GM21737 (cell line): ENCODE data around the gene TTLL5.
"Not testable (repeated sequence)": the region's sequence is repeated elsewhere in the genome, so short reads cannot be mapped to it uniquely, and the experiment has no call there.

ENCODE experiments used
- ATAC-seq: cut with Tn5 transposase; IDR thresholded peaks from one replicate; pipeline ENCODE4 v1.9.1; 2021; ENCODE audit warnings: mild to moderate bottlenecking, moderate library complexity; ENCODE audit not compliant: unreplicated experiment

Gene TTLL5

DNA sequence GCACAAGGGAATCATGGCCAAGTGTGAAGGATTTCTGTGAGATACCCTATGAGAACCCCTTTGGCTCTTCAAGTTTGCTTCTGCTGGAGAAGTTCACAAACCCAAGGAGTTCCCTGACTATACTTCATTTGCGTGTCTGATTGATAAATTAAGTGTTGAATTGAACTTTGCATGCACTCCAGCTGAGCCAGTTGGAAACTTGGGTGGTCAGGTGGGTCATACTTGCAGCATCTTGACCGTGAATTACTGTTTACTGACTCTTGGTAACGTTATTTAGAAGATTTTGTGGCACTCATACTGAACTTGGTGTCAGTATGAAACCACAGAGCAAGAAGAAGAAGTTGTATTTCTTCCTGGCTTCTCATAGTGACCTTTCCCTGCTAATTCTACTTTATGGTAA, 243.3 kb downstream of the TTLL5 start:
- no peak for ATAC-seq

DNA sequence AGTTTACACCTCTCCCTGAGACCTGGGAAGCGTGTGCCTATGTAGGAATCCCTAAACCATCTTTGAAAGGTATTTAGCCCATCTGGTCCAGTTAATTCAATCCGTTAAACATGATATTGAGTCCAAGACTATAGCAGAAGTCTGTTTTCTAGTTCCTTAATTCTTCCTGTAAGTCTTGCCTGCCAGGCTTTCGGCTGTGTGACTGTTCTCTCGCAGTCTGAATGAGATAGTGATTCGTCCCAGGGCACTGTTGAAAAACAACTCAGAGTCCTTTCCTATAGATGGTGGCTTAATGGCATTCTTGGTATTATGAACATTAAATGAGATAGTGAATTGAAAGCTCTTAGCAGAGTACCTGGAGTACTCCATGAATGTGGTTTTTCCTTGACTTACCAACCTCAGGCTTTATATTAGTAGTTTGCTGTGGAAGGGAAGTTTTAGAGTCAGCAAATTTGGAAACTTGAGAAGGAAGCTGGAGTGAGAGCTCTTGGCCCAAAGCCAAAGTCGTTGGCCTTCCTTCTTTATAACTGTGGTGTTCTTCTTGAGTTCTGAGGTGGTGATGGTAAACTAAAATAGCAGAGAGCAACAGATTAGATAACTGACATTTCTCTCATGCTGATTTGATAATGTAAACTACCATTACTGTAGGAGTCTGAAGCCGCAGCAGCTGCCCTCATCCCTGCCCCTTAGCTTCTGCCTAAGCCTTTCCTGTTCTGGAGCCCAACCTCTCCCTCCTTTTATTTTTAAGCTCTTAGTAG, 244.3 kb downstream of the TTLL5 start:
- ATAC-seq, result no peak

DNA sequence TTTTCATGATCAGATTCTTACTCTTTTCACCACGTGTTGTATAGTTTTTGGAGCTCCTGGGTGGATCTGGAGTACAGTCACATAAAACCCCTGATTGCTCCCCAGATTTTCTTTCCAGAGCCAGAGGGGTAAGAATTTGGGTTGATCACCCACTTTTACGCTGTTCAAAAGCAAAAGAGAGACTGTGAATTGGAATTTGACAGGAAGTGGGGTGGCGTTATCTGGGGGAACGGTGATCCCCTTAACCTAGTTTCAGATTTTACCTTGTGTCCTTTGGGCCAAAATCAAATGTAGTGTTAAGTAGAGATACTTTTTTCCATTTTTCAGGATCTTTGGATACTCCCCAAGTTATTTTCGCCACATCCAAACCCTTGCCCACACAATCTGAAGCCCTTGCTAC, 245.2 kb downstream of the TTLL5 start:
- ATAC-seq, result no peak

DNA sequence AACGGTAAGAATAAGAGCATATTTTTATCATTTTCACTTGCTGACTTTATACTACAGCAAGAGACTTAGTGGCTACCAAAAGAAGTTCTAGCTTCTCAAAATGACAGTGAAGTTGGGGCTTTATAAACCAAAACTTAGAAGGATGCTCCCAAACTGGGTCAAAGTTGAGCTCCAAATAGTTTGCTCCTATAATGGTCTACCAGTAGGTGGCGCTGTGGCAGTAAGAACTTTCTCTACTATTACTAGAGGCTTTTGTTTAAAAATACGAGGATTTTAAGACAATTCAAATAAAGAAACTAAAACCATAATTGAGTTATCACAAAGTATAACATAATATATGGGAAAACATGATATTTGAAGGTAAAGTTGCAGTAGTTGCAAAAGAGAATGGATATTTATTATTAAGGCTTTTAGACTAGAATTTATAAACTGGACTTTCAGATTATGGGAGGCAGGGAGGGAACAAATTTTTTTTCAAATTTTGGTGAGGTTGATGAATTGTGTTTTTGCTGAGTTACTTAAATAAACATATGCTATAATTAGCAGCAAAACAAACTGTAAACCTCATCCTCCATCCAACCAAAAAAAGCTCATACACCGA, 245.7 kb downstream of the TTLL5 start:
- ATAC-seq, result no peak

DNA sequence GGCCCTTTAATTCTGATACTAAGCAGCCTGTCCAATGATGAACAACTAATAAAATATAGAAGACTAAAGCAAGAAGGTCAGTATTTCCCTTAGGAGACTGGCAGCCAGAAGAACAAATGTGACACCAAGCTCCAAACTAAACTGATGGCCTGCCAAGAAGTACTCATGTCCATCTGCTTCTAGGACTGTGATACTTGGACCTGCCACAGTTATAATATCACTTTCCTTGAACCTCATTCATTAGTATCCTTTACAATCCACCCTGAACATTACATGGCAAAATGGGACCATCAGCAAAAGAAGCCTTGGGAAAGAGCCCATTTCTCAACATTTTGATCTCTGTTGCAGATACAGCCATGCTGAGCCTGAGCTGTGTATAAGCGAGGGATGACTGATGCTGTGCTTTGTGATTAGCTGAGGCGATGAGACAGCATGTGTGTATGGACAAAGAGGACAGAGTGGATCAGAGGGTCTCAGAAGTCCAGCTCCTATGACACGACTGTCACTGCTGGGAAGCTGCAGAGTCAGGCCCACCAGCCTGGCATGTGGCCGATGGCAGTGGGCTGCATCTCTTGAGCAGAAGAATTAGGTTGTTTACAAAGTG, 246.8 kb downstream of the TTLL5 start:
- no peak for ATAC-seq

DNA sequence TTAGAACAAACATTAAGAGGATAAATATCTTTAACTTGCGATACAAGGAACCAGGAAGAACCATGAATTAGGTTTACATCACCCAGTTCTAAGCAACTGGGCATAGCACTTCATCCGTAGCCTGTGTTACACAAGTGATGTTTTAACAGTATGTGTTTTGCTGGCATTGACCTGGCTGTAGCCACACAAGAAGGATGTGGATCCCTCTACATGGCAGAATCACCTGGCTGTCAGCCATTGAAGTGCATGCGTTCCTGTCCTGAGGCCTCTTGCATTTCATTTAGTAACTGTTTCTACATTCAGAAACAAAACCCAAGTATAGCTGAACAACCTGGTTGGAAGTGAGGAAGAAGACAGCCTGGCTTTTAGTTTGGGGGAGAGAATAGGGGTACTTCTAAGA, 248.6 kb downstream of the TTLL5 start:
- ATAC-seq, result no peak

DNA sequence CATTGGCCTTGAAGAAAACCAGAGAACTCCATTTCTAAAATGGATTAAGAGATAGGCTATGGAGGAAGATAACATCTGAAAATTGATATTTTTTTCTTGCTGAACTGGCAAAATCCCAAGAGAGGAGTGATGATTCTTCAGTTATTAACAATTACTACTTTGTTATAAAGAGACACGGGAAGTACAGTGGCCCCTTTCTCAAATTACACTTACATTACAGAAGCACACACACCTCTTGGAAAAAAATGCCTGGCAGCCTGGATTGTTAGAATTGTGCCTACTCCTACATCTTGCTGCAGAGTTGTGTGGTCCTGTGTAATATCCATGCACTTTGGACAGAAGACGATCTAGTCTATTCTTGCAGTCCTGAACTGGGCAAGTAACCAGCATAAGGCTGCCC, 249.0 kb downstream of the TTLL5 start:
- ATAC-seq, result no peak

DNA sequence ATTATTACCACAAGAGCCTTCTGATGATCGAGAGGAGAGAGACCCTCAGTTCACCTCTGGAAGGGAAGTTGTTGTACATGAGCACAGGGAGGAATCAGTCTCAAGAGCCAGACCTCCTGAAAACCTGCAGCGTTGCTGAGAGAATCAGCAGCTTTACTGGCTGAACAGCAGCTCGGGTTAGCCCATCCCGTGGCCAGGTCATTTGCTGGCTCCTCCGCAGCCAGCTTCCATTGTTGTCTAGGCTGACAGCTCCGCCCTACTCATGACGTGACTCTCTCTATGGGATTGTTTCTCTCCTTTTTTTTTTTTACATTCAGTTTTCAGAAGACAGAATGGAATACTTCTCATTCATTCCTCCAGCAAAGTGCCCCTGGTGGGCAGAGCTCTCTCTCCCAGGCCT, 250.8 kb downstream of the TTLL5 start:
- ATAC-seq, result no peak

DNA sequence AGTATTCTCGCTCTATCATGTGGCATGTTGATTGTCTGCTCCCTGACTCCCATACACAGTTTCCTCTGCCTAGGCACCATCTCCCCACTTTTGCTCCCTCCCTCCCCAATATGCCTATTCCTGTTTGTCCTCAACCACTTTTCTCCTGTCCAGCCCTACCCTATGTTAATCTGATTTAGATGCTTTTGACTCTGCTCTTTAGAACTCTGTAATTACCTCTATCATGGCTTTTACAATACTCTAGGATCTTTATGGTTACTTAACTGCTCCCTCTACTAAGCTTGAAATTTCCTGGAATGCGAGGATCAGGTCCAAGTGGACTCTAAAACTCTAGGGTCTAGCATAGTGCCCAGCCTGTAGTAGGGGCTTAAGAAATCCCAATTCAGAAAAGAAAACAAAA, 252.1 kb downstream of the TTLL5 start:
- no peak for ATAC-seq

DNA sequence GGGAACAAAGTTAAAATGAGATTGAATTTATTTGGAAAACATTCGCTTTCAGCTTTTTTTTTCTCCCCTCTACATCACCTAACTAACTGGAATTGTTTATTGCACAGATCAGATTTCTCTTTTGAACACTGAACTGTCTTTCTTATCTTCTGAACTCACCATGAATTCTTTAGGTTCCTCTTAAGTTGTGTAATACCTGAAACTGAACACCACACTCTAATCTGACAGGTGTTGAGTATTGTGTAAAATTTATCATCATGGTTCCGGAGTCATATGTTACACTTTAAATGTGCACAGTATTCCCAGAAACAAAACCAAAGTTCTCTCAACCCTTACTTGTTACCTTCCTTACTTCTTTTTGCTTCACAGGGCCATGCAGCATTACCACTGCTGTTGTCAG, 254.0 kb downstream of the TTLL5 start:
- ATAC-seq, result no peak

DNA sequence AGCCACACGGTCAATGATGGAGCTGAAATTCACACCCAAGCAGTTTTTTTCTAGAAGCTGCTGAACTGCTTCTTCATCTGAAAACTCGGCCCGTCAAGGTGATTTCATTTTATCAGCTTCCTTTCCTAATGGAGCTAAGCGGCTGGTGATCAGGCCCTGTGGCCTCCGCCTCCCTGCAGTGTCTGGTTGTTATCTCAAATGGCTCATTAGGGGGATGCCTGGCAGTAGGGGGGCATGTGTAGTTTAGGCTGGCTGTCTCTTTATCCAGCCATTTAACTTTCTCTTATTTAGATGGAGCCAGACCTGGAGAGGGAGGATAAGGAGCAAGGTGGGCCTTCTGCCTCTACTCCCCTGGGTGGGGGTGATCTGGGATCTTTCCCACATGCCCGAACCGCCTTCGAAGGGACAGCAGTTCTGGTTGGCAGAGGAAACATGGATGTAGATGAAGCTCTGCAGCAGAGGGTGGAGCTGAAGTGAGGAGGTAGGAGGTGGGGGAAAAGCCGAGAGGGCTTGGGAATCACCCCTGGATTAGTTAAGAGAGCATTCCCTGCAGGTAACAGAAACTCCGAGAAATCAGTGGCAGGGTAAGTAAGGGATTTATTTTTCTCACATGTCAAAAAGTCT, 256.4 kb downstream of the TTLL5 start:
- ATAC-seq, result no peak

DNA sequence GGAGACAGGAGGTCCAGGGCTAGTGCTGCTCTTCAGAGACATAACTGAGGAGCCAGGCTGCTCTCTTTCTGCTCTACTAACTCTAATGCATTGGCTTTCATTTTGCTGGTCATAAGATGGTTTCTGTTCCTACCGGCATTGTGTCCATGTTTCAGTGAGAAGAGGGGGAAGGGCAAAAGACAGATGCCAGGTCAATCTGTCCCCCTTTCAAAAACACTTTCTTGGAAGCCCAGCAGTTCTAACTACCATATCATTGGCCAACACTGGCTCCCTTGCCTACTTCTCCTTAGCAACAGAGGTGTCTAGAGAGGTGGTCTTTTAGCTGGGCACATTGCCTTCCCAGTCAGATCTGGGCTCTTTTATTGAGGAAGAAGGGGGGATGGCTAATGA, 256.9 kb downstream of the TTLL5 start:
- no peak for ATAC-seq

DNA sequence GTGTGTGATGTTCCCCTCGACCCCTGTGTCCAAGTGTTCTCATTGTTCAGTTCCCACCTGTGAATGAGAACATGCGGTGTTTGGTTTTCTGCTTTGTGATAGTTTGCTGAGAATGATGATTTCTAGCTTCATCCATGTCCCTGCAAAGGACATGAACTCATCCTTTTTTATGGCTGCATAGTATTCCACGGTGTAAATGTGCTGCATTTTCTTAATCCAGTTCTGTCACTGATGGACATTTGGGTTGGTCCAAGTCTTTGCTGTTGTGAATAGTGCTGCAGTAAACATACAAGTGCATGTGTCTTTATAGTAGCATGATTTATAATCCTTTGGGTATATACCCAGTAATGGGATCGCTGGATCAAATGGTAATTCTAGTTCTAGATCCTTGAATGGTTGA, 259.4 kb downstream of the TTLL5 start:
- not testable (repeated sequence) for ATAC-seq

DNA sequence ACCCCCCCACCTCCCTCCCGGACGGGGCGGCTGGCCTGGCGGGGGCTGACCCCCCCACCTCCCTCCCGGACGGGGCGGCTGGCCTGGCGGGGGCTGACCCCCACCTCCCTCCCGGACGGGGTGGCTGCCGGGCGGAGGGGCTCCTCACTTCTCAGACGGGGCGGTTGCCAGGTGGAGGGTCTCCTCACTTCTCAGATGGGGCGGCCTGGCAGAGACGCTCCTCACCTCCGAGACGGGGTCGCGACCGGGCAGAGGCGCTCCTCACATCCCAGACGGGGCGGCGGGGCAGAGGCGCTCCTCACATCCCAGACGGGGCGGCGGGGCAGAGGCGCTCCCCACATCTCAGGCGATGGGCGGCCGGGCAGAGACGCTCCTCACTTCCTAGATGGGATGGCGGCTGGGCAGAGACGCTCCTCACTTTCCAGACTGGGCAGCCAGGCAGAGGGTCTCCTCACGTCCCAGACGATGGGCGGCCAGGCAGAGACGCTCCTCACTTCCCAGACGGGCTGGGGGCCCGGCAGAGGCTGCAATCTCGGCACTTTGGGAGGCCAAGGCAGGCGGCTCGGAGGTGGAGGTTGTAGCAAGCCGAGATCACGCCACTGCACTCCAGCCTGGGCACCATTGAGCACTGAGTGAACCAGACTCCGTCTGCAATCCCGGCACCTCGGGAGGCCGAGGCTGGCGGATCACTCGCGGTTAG, 264.2 kb downstream of the TTLL5 start:
- ATAC-seq, result not testable (repeated sequence)

DNA sequence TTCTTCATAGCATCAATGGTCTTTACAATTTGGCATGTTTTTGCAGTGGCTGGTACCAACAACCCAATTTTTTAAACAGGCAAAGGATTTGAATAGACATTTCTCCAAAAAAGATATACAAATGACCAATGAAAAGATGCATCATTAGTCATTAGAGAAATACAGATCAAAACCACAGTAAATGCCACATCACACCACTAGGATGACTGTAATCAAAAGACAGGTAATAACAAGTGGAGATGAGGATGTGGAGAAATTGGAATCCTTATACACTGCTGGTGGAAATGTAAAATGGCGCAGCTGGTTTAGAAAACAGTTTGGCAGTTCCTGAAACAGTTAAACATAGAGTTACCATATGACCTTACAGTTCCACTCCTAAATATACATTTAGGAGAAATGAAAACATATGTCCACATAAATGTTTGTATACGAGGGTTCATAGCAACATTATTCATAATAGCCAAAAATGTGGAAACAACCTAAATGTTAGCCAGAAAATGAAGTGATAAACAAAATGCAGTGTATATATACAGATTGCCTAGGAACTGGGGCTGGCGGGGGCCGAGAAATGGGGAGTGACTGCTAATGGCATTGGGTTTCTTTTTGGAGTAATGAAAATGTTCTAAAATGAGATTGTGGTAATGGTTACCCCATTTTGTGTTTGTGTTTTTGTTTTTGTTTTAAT, 265.5 kb downstream of the TTLL5 start:
- no peak for ATAC-seq

DNA sequence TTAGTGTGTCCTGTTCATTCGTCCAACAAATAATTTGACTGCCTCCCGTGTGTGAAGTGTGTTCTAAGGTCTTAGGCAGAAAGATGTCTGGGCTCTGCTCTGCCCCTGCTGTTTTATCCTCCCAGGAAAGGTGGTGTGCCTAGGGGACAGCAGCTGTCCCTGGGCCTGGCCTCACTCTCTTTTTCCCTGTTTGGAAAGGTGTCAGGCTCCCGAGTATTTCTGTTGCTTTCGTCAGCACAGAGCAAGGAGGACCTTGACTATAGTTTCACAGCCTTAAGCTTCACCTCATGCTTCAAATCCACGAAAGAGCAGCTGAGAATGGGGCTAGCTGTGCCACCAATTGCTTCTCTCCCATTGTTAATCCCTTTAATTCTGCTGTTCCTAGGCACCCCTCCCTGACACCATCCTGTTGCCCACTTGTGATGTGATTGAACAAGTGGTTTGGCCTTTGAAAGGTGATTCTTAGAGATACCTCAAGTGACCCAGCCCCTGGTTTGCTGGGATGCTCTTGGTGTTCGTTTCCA, 266.6 kb downstream of the TTLL5 start:
- ATAC-seq, result no peak

DNA sequence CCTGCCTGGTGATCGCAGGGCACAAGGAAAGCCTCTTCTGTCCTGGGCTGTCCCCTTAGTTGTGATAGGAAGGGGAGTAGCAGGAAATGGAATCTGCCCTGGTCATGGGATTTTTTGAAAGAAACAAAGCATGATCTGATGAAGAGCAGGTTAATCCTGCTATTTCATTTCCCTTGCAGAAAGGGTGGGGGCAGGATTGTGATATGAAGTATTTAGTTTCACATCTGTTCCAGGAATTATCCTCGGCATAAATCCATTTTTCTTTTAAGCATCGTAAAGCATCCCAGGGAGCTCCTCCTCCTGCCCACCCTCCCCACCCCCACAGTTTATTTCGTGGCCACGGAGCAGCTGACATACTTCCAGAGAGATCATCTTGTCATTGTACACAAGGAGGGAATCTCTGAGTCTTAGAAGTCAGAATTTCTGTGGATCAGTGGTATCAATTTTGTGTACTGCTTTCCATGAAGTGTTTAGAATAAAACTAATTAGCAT, 267.7 kb downstream of the TTLL5 start:
- no peak for ATAC-seq

DNA sequence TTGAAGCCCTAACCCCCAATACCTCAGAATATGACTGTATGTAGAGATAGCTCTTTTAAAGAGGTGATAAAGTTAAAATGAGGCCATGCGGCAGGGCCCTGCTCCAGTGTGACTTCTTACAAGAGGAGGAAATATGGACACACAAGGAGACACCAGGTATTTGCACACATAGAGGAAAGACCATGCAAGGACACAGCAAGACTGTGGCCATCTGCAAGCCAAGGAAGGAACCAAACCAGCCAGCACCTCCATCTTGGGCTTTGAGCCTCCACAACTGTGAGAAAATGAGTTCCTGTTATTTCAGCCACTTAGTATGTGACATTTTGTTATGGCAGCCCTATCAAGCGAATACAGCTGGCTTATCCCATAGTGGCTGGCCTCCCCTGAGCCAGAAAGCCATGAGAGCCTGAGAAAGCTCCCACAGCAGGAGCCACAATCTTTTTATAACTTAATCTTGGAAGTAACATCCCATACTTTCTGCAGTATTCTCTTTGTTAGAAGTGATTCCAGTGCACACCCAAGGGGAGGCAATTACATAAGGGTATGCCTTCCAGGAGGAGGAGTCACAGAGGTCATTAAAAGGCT, 272.8 kb downstream of the TTLL5 start:
- ATAC-seq, result no peak

DNA sequence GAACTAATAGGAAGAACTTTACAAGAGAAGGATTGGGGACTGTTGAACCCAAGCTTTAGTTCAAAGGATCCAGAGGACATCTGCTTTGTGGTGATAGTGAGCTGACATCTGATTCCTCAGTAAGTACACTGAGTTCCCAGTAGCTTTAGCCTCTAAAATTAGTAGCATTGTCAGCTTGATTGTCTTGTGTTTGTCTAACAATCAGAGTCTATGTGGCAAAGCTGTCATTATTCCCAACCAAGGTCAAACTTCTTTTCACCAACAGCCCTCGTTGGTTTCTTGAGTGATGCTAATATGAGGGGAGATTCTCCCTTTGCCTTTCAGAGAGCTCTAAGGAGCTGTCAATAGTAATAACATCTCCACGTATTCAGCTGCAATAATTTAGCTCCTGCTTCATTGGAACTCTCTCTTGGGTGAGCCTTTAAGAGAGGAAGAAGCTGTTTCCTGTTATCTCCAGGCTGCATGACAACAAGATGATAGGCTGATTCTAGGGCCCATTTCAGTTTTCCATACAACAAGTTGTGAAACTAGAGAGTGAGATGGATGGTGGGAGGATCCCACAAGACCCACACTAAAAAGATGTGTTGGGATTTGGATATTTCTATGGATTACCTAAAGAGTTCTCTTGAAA, 274.1 kb downstream of the TTLL5 start:
- no peak for ATAC-seq

DNA sequence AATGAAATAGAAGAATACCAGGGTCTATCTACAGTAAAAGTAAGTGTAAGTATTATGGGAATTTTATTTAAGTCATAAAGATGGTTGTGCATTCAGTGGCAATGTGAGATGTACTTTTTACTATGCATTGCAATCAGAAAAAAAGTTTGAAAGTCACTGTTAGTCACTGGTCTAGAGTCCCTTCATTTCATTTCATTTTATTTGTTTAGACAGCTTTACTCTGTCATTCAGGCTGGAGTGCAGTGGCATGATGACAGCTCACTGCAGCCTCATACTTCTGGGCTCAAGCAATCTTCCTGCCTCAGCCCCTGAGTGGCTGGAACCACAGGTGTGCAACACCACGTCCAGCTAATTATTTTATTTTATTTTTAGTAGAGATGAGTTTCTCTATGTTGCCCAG, 278.2 kb downstream of the TTLL5 start:
- ATAC-seq, result no peak
